HG02840 (cell line): Measurements from ENCODE around the gene GPR141.

Source experiments
- ATAC-seq: cut with Tn5 transposase; IDR thresholded peaks from one replicate; pipeline ENCODE4 v1.9.1; 2021; ENCODE audit warnings: mild to moderate bottlenecking, moderate library complexity, moderate number of reproducible peaks; ENCODE audit not compliant: unreplicated experiment, low FRiP score

The GPR141 gene, protein sequence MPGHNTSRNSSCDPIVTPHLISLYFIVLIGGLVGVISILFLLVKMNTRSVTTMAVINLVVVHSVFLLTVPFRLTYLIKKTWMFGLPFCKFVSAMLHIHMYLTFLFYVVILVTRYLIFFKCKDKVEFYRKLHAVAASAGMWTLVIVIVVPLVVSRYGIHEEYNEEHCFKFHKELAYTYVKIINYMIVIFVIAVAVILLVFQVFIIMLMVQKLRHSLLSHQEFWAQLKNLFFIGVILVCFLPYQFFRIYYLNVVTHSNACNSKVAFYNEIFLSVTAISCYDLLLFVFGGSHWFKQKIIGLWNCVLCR

GRCh38 chr7:37683246-37684120 is at the start of gene GPR141:
Gene GPR141, plus strand, starts transcription at chr7:37683766. Its CDS starts 56,628 bp downstream, at chr7:37740394.
- peak; percentile 88 for ATAC-seq

DNA sequence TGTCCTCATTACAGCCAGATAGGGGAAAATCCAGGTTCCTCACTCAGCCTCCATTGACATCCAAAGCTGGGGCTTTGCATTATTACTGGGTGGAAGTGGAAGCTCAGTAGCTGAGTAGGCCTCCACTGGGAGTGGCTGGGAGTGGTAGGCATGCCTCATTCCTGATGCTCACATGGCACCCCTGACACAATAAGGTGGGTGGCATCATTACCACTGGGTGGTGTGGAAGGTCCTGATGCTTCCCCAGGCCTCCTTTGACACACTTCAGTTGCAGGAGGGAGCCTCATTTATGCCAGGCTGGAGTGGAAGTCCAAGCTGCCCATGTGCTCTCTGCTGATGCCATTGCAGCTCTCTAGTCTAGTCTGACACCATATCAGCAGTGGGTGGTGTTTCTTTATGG is 48.2 kb upstream of the GPR141 start:
- ATAC-seq = no peak

DNA sequence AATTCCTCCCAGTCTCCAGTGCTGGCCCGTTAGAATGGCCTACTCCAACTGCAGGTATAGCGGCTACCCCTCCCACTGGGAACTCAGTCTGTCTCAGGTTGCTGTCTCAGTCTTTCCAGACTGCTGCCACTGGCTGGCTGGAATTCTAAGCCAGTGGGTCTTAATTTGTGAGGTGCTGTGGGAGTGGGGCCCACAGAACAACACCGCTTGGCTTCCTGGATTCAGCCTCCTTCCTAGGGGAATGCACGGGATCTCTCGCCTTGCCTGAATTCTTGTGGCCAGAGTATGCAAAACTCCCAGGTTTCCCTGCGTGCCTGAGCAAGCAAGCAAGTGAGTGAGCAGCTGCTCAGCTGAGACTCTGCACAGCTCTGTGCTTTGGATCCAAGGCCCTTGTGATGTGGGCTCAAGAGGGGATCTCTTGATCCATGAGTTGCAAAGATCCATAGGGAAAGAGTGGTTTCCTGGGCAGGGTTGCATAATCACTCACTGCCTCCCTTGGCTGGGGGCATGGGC is 41.5 kb upstream of the GPR141 start:
- ATAC-seq = no peak

- no peak for ATAC-seq
These were observed 39.7 kb upstream of the GPR141 start for GRCh38 chr7:37643876-37644275.

DNA sequence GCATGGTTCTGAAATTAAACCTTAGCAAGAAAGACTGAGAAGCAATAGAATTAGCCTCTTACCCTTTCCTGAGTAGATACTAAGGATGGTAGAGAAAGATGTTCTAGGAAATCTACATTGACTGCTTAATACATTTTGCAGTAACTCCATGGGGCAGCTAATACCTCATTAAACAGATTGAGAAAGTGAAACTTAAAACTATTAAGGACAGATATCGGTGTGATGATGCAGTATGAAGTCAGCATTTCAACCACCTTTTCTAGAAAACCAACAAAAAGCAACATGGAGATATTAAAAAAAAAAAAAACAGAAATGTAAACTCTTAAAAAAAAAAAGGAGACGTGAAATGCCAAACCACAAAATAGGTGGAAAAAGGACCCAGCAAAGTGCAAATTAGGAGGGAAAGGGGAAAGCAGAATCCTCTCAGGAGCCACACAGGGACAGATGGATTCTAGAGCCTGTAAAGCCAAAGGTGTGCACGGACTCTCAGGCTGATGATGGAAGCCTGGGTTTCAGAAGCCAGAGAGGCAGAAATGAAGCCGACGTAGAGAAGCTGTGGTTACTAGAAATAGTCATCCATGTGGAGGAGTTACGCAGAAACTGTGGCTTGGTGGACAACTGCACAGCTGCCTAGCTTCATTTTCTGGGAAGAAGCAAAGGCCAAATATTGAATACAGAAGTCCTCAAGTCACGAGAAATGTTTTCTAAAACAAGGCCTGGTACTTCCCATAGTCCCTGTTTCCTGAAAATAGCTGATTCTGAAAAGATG is 38.1 kb upstream of the GPR141 start:
- no peak for ATAC-seq

GRCh38 chr7:37656913-37657530 is 26.5 kb upstream of the GPR141 start:
- ATAC-seq = no peak

DNA sequence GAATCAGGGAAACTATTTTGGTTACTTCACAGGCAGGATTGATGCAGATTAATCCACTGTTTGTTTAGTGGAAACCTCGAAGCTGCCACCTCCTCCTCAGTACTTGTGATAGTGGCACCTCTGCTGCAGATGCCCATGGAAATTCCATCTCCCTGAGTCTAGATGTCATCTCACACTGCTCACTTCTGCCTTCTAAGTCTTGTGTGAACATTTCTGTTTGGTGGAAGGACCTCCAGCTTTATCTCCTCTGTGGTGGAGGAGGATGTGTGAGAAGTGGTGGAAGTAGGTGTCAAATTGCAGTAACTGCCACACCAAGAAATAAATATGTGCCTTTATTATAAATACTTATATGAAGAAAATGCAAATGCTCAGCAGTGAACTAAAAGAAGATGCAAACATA is 25.8 kb upstream of the GPR141 start:
- no peak for ATAC-seq

DNA sequence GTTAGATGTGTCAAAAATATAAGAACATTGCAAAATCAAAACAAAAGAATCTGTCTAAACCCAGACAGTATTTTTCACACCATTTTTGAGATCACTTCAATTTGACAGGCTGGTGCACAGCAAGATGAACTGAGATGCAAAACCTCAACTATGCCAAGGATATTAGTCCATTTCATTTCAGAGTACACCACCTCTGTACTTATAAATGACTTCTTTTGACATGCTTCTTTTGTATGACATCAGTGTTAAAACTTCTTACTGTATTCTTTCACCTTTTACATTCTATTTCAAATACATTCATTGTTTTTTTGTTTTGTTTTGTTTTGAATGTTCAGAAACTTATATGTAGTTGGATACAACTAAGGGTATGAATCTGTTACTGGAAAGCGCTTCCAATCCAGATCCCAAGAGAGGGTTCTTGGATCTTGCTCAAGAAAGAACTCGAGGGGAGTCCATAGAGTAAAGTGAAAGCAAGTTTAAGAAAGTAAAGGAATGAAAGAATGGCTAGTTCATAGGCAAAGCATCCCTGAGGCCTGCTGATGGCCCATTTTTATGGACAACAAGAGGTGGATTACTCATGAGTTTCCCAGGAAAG is 23.5 kb upstream of the GPR141 start:
- no peak for ATAC-seq

- no peak for ATAC-seq
These were observed 23.0 kb upstream of the GPR141 start for GRCh38 chr7:37660614-37661013.

DNA sequence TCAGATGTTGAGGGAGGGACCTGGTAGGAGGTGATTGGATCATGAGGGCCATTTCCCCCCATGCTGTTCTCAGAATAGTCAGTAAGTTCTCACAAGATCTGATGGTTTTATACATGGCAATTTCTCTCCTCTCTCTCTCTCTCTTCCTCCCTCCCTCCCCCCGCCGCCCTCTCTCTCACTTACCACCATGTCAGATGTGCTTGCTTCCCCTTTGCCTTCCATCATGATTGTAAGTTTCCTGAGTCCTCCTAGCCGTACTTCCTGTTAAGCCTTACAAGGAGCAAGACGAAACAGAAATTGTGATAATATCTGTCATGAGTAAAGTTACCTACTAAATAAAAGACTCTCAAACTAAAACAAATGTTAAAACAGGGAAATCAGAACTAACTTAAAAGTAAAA is 19.9 kb upstream of the GPR141 start:
- no peak for ATAC-seq

DNA sequence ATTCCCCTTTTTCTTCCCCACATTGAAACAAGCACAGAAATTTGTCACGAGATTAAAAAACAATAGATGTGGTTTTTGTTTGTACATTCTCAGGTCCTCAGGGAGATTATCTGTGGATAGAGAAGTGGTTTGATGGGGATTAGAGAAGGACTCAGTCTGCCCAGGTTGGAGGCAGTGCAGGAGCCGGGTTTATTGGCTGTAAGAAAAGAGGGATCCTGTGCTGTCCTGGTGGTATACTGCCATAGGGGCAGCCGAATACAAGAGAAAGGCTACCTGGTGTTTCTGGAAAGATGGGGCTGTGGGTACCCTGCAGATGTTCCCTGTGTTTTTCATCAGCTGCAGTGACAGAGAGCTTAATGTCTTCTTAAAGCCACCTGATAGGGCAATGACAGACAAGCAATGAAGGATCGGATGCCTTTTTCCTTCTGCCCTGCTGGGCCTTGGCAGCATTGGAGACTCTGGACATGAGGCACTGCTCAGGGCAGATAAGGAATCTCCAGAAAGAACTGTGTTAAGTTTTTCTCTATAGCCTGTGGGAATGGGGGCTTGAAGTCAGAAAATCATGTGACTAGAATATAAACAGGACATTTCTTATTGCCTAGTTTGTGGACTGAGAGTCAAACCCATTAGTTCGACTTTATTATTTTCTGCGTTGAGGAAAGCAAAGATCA is 18.1 kb upstream of the GPR141 start:
- no peak for ATAC-seq

- no peak for ATAC-seq
These were observed 17.4 kb upstream of the GPR141 start for GRCh38 chr7:37666026-37666799.

- ATAC-seq = no peak
These were observed 13.7 kb upstream of the GPR141 start for GRCh38 chr7:37669818-37670217.

DNA sequence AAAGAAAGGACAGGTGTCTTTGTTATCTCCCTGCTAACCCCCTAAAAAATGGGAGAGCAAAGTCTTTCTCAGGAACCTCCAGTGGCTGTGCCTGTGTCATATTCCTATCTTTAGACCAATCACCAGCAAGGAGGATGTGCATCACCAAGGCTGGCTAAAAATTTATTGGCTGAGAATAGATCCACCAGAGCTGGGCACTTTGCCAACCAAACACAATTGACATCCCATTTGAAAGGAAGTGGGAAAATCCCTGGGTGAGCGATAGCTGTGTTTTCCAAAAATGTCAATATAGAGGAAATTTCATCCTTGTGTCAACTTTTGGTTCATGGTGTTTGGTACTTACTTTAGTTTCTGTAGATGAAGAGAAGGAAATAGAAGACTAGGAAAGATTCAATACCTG is 13.1 kb upstream of the GPR141 start:
- ATAC-seq = no peak

- no peak for ATAC-seq
These were observed 11.7 kb upstream of the GPR141 start for GRCh38 chr7:37671876-37672275.

DNA sequence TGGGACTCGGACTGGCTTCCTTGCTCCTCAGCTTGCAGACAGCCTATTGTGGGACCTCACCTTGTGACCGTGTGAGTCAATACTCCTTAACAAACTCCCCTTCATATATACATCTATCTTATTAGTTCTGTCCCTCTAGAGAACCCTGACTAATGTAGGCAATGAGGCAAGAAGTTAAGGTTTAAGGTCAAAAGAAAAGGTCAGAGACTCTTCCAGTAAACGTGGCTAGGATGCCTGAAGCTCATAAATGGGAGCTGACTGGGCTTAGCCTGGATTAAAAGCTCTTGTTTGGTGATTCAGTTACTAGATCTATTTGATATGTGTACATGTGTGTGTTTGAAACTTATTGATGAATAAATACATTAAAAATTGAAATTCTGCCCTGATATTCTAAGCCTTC is 10.6 kb upstream of the GPR141 start:
- no peak for ATAC-seq

DNA sequence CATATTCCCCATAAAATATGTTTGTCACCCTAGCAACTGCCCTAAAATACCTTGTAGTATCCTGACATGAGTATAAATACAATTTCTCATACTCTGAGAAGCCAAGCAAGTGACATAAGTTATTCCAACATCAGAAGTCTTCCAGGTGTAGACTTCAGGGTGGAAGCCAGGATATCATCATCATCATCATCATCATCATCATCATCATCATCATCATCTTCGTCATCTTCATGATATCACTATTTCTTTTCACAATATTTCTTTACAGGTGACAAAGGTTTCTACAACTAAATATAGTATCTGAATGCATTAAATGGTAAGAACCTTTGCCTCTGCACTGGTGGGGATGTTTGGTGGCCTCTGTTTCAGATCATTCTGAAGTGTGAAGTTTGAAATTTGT is 10.0 kb upstream of the GPR141 start:
- ATAC-seq = no peak

DNA sequence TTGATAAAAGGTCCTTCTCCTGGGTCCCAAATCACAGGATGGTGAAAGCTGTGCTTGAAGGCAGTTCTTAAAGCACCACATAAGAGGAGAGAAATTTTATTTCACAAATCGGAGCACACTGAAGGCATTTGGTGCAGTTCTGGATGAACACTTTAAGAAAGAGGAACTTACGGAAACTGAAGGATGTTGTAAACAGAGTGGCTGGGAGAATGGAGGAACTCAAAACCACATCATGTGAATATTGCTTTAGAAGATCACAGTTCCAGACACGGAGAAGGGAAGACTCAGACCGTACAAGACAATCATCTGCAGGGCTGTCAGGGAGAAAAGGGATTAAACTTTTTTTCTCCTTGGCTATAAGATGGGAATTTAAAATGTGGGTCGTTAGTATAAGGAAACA is 9.0 kb upstream of the GPR141 start:
- ATAC-seq = no peak

GRCh38 chr7:37675749-37676148 is 7.8 kb upstream of the GPR141 start:
- ATAC-seq = no peak
